BJ (cell line): ENCODE data around the gene RAI1. TPM values are rescaled to one million over a fixed set of nuclear protein-coding genes. Genes with fewer than 3 reads are reported as not detected.
"Not testable (repeated sequence)": the region's sequence is repeated elsewhere in the genome, so short reads cannot be mapped to it uniquely, and the experiment has no call there.

Experiments
- CTCF ChIA-PET: fragments of 350-600 bp; formaldehyde crosslinking; extraction: SDS; loops from one replicate; lab custom pipeline; 2021; ENCODE audit warnings: antibody characterized with exemption, inconsistent platforms; lab: Yijun Ruan, JAX
- POLR2A ChIA-PET: fragments of 300-600 bp; sonication (Branson Sonifier 250); formaldehyde crosslinking; extraction: SDS; loops from one replicate; lab custom pipeline; 2021; ENCODE audit warnings: antibody characterized with exemption; lab: Charles Lee
- DNase-seq: peaks from one replicate; pipeline ENCODE4 v3.0.0-alpha.2; 2011; ENCODE audit warnings: low read depth
- H3K27me3 ChIP-seq: 2 replicates; pipeline ENCODE4 v1.6.0; 2011; ENCODE audit warnings: low read length; ENCODE audit not compliant: control insufficient read depth, insufficient read depth
- H3K36me3 ChIP-seq: 2 replicates; pipeline ENCODE4 v1.5.1; 2011; ENCODE audit warnings: low read length; ENCODE audit not compliant: control insufficient read depth, insufficient read depth
- H3K4me3 ChIP-seq: 2 replicates; pipeline ENCODE4 v1.5.1; 2011; ENCODE audit warnings: low read depth, mild to moderate bottlenecking, control low read depth, low read length
- CTCF ChIP-seq: IDR thresholded peaks from 2 replicates; pipeline ENCODE4 v1.5.1; 2011; ENCODE audit warnings: low read depth, mild to moderate bottlenecking, control low read depth, inconsistent platforms, low read length, moderate library complexity; ENCODE audit not compliant: insufficient read depth
- polyA minus RNA-seq: library from RNA; depleted of rRNA, polyadenylated mRNA; stranded (reverse); fragments of >200 nt; gene quantifications from 2 replicates; pipeline ENCODE4 v1.2.3, GENCODE V29; 2011; rRNA and poly(A)+ RNA removed
- polyA plus RNA-seq: library from polyadenylated mRNA; depleted of rRNA; stranded (reverse); fragments of >200 nt; gene quantifications from 2 replicates; pipeline ENCODE4 v1.2.3, GENCODE V29; 2011; rRNA removed

Gene RAI1, protein sequence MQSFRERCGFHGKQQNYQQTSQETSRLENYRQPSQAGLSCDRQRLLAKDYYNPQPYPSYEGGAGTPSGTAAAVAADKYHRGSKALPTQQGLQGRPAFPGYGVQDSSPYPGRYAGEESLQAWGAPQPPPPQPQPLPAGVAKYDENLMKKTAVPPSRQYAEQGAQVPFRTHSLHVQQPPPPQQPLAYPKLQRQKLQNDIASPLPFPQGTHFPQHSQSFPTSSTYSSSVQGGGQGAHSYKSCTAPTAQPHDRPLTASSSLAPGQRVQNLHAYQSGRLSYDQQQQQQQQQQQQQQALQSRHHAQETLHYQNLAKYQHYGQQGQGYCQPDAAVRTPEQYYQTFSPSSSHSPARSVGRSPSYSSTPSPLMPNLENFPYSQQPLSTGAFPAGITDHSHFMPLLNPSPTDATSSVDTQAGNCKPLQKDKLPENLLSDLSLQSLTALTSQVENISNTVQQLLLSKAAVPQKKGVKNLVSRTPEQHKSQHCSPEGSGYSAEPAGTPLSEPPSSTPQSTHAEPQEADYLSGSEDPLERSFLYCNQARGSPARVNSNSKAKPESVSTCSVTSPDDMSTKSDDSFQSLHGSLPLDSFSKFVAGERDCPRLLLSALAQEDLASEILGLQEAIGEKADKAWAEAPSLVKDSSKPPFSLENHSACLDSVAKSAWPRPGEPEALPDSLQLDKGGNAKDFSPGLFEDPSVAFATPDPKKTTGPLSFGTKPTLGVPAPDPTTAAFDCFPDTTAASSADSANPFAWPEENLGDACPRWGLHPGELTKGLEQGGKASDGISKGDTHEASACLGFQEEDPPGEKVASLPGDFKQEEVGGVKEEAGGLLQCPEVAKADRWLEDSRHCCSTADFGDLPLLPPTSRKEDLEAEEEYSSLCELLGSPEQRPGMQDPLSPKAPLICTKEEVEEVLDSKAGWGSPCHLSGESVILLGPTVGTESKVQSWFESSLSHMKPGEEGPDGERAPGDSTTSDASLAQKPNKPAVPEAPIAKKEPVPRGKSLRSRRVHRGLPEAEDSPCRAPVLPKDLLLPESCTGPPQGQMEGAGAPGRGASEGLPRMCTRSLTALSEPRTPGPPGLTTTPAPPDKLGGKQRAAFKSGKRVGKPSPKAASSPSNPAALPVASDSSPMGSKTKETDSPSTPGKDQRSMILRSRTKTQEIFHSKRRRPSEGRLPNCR (N-terminal part only)
- 2.1 and 2.4 TPM in 2 replicates for polyA plus RNA-seq
- polyA minus RNA-seq = 2.5 and 6.6 TPM in 2 replicates

- DNase-seq = no peak
- POLR2A ChIA-PET = no interaction called here
- H3K36me3 ChIP-seq = no peaks in the 10 kb centered on the region
- H3K27me3 ChIP-seq = no peaks in the 10 kb centered on the region
- TF ChIP-seq CTCF = 0 out of 2 replicates have a peak, but pooled peaks have one; percentile 6
- peak within 1 kb of the TSS; percentile 80 for H3K4me3 ChIP-seq
- CTCF ChIA-PET = interaction anchor here (0.8 to 3.6 kb wide), 17 partner anchors 9 to 245 kb away, joined by 3 to 34 read pairs (median 6); no protein-coding TSS in a partner anchor
Observed at GRCh38 chr17:17681187-17681743, at the start of gene RAI1. RAI1 (plus strand) TSS chr17:17681458; CDS start chr17:17792949, 111,491 bp downstream.

DNA sequence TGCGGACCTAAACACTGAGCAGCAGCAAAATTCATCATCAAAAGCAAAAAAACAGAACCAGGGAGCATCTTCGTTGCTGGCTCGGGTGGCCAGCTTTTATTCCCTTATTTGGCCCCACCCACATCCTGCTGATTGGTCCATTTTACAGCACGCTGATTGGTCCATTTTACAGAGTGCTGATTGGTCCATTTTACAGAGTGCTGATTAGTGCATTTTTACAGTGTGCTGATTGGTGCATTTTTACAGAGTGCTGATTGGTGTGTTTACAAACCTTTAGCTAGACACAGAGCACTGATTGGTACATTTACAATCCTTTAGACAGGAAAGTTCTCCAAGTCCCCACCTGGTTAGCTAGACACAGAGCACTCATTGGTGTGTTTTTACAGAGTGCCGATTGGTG, 48.6 kb upstream of the RAI1 start:
- CTCF ChIA-PET = interaction anchor here (0.9 to 2.5 kb wide), 2 partner anchors 10 to 11 kb away, joined by 3 to 11 read pairs; no protein-coding TSS in a partner anchor

GRCh38 chr17:17633310-17633709, 47.9 kb upstream of the RAI1 start:
- no peak for TF ChIP-seq CTCF
- no peak for DNase-seq
- Histone ChIP-seq H3K36me3 (no peaks in the 10 kb centered on the region), H3K4me3 (no peak overlapping the region), H3K27me3 (peaks cover 4% of the 10 kb centered on the region; the same call in 1 of the 2 replicates)
- POLR2A ChIA-PET = no interaction called here
- CTCF ChIA-PET = interaction anchor here (2.5 kb wide), 1 partner anchor 9 kb away, joined by 11 read pairs; no protein-coding TSS in a partner anchor

More for the DNA sequence above, 48.6 kb upstream of the RAI1 start:
- H3K4me3 ChIP-seq, DNase-seq, H3K27me3 ChIP-seq, H3K36me3 ChIP-seq, POLR2A ChIA-PET: not testable (repeated sequence)

DNA sequence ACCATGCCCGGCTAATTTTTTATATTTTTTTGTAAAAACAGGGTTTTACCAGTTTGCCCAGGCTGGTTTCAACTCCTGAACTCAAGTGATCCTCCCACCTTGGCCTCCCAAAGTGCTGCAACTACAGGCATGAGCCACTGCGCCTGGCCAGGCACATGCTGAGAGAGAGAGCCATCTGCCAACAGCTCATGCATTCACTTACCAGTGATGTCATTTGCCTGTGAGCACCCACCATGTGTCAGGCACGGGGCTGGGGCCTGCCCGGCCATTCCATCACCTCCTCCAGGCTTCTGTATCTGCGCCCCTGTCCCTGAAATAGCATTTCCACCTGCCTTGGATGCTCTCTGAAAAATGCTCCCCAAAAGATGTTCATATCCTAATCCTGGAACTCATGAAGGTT, 46.1 kb upstream of the RAI1 start:
- DNase-seq = no peak
- Histone ChIP-seq H3K36me3 (no peaks in the 10 kb centered on the region), H3K4me3 (no peak overlapping the region), H3K27me3 (peaks cover 5% of the 10 kb centered on the region; the same call in 1 of the 2 replicates)
- POLR2A ChIA-PET = no interaction called here
- CTCF ChIA-PET = interaction anchor here (0.7 to 9.7 kb wide), 4 partner anchors 138 to 279 kb away, joined by 3 to 208 read pairs (median 8); partner anchors contain the start of gene RASD1
- no peak for TF ChIP-seq CTCF

GRCh38 chr17:17635537-17636271, 45.6 kb upstream of the RAI1 start:
- H3K4me3 ChIP-seq, POLR2A ChIA-PET, DNase-seq, H3K36me3 ChIP-seq, H3K27me3 ChIP-seq: not testable (repeated sequence)
- CTCF ChIA-PET = interaction anchor here (1.5 to 9.7 kb wide), 4 partner anchors 22 to 279 kb away, joined by 3 to 208 read pairs (median 10); partner anchors contain the start of gene RASD1
